K562 (cell line): ENCODE results near the gene SLC11A1. TPM values are rescaled to one million over a fixed set of nuclear protein-coding genes. Genes with fewer than 3 reads are reported as not detected.
A peak's percentile ranks its signal among the peaks of the same experiment; 100 is the strongest.

ENCODE experiments used
- ARID3A ChIP-seq: IDR thresholded peaks from 2 replicates; pipeline ENCODE4 v1.6.1; 2012; ENCODE audit warnings: low read depth, low read length, improper control_type of control experiment, borderline replicate concordance
- CBX1 ChIP-seq: sonication (generic); IDR thresholded peaks from 2 replicates; pipeline ENCODE4 v1.6.1; 2016; ENCODE audit warnings: antibody characterized with exemption, low read depth, mild to moderate bottlenecking
- ERF ChIP-seq: fragments of 450-650 bp; formaldehyde crosslinking; IDR thresholded peaks from 2 replicates; pipeline ENCODE4 v1.4.0; 2020; ENCODE audit warnings: mild to moderate bottlenecking, mixed read lengths
- NRF1 ChIP-seq, 2 experiments: fragments of 450-650 bp; IDR thresholded peaks in 1 of 2; conservative IDR thresholded peaks in 1 of 2; 2 replicates each; pipeline ENCODE4 v1.6.1; 2014; ENCODE audit warnings: mild to moderate bottlenecking in 2 of 2
- PHF8 ChIP-seq: fragments of 200-600 bp; sonication (generic); IDR thresholded peaks from 2 replicates; pipeline ENCODE4 v1.6.1; 2012; ENCODE audit warnings: mixed run types, mild to moderate bottlenecking, inconsistent platforms, low read length, moderate library complexity, borderline replicate concordance
- TOE1 ChIP-seq, 2 experiments: fragments of 450-650 bp in 1 of 2; sonication (generic) in 1 of 2; formaldehyde crosslinking in 1 of 2; IDR thresholded peaks; 2 replicates each; pipeline versions ENCODE4 v1.7.1 to v1.8.0; 2016 to 2022; ENCODE audit warnings: borderline replicate concordance in 2 of 2, mild to moderate bottlenecking in 2 of 2, antibody characterized with exemption in 1 of 2, inconsistent platforms in 1 of 2, low read depth in 1 of 2, missing genetic modification reagents in 1 of 2, moderate library complexity in 1 of 2
- polyA plus RNA-seq, 8 experiments: library from polyadenylated mRNA; depleted of rRNA in 4 of 8; stranded (reverse) in 5 of 8; unstranded in 3 of 8; fragments of >200 nt; fragmentation: Nextera tagmentation in 2 of 8; fragmentation: Illumina TruSeq in 1 of 8; extraction: Ambion mirVana in 2 of 8; extraction: Trizol in 1 of 8; gene quantifications; 2 replicates each; pipeline versions ENCODE4 v1.2.1 to v1.2.3, GENCODE V29; 2011 to 2014; ENCODE audit warnings: inconsistent platforms in 1 of 8, missing spikeins in 1 of 8
- total RNA-seq, 7 experiments: library from RNA; depleted of rRNA in 6 of 7; stranded (reverse); fragments of >200 nt in 6 of 7; fragmentation: Illumina TruSeq in 2 of 7; extraction: Trizol in 2 of 7; gene quantifications; 2 replicates each; pipeline versions ENCODE4 v1.2.1 to v1.2.3, GENCODE V29; 2011 to 2021; ENCODE audit warnings: low replicate concordance in 1 of 7
- TF ChIP-seq, protein P1 (sequence below): sonication (generic); formaldehyde crosslinking; IDR thresholded peaks from 2 replicates; pipeline ENCODE4 v1.8.0; 2022; ENCODE audit warnings: missing genetic modification reagents, mild to moderate bottlenecking, moderate library complexity, borderline replicate concordance
- TF ChIP-seq, protein P2 (sequence below): sonication (generic); formaldehyde crosslinking; IDR thresholded peaks from 2 replicates; pipeline ENCODE4 v1.4.0; 2020; ENCODE audit warnings: mild to moderate bottlenecking, missing genetic modification reagents

SLC11A1 gene
- total and polyA plus RNA-seq, 9 of the 15 experiments (the other 6 are each of a cell fraction or from before 2014, with no cell fraction given) = 0.35 to 1.6 (median 0.65) TPM

DNA sequence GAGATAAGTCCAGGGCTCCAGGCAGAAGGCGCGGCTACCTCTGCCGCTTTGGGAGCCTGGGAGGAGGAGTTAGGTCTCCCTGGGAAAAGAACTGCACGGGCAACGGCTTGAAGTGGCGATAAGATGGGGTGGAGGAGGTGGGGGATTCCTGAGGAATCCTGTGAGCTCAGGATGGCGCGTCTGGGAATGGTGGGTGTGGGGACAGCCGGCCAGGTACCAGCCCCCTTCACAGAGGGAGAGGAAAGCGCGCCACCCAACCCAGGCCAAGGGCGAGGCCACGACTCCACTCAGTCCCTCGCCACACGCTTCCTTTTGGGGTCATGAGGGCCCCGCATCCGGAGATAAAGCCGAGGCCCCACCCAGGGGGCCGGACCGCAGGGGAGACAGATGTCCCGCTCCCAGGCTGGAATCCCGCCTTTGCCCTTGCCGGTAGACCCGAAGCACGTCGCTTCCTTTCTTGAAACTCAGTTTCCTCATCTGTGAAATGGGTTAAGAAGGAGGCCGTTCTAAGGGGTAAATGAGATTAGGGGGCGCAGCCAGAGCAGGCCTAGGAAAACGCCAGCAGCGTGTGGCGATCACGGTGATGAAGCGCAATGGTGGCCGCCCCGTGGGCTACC, 15.9 kb downstream of the SLC11A1 start (continued):
- TF ChIP-seq CBX1 = peak; percentile 85; the same call in 1 of the 2 replicates
- no peak for TF ChIP-seq ARID3A
- TF ChIP-seq, protein P1, sequence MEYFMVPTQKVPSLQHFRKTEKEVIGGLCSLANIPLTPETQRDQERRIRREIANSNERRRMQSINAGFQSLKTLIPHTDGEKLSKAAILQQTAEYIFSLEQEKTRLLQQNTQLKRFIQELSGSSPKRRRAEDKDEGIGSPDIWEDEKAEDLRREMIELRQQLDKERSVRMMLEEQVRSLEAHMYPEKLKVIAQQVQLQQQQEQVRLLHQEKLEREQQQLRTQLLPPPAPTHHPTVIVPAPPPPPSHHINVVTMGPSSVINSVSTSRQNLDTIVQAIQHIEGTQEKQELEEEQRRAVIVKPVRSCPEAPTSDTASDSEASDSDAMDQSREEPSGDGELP (CRISPR knock-in tag) = peak; percentile 61; the same call in 1 of the 2 replicates
- peak; percentile 65; the same call in 1 of the 2 replicates for TF ChIP-seq TOE1 (IDR thresholded peaks at IDR 0.05; ENCODE audit: borderline replicate concordance)
- TF ChIP-seq TOE1 (CRISPR knock-in tag; IDR thresholded peaks at IDR 0.05; ENCODE audit: borderline replicate concordance, low read depth) = no peak
- 0 out of 2 replicates have a peak, but pooled peaks have one; percentile 34 for TF ChIP-seq ERF (CRISPR knock-in tag)
- TF ChIP-seq NRF1 (conservative IDR thresholded peaks at IDR 0.05 in 1 of 2, IDR thresholded peaks at IDR 0.05 in 1 of 2) = peak in 1 of 2 experiments; percentile 16; a peak in 1 of 4 replicates
- TF ChIP-seq PHF8 = peak; percentile 38; the same call in 1 of the 2 replicates
- TF ChIP-seq, protein P2, sequence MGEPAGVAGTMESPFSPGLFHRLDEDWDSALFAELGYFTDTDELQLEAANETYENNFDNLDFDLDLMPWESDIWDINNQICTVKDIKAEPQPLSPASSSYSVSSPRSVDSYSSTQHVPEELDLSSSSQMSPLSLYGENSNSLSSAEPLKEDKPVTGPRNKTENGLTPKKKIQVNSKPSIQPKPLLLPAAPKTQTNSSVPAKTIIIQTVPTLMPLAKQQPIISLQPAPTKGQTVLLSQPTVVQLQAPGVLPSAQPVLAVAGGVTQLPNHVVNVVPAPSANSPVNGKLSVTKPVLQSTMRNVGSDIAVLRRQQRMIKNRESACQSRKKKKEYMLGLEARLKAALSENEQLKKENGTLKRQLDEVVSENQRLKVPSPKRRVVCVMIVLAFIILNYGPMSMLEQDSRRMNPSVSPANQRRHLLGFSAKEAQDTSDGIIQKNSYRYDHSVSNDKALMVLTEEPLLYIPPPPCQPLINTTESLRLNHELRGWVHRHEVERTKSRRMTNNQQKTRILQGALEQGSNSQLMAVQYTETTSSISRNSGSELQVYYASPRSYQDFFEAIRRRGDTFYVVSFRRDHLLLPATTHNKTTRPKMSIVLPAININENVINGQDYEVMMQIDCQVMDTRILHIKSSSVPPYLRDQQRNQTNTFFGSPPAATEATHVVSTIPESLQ (CRISPR knock-in tag) = peak; percentile 82; the same call in 1 of the 2 replicates
